ENCODE measurements around the gene UNKL.

Gene UNKL

GRCh38 chr16:1422076-1422475, 7.6 kb upstream of the UNKL start:
- TF ChIP-seq CTCF (conservative IDR thresholded peaks at IDR 0.05; ENCODE audit: low read depth): no peak
- DNase-seq (ENCODE audit: low spot score): no peak
- peak overlapping the region; percentile 89 for H3K27ac ChIP-seq
- POLR2A ChIA-PET (ENCODE audit: low non-redundant PET): no interaction called here
- CTCF ChIA-PET: no interaction called here

DNA sequence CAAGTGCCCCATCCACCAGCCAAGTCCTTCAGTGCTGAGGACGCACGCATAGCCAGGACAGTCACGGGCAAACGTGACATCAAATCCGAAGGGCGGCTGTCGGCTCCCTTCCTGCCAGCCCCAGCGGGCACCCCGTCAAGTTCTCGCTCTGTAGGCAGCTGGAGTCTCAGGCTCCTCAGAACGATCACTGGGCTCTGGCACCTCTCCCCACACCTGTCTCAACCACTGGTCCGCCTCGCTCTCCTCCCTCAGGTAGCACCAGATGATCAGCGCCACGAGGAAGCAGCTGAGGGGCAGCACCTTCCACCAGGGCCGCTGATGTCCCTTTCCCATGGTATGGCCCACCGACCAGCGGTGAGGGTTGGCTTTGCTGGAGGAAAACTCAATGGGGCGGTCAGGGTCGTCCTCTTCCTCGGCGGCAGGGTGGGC, 5.6 kb upstream of the UNKL start:
- CTCF ChIA-PET: interaction anchor here (0.7 to 1.1 kb wide), 2 partner anchors 118 to 268 kb away, joined by 3 to 4 read pairs; no protein-coding TSS in a partner anchor
- no peak for TF ChIP-seq CTCF (conservative IDR thresholded peaks at IDR 0.05; ENCODE audit: low read depth)
- POLR2A ChIA-PET (ENCODE audit: low non-redundant PET): interaction anchor here (0.7 to 1.5 kb wide), 5 partner anchors 9 to 192 kb away, joined by 3 to 8 read pairs (median 4); partner anchors contain the start of genes CRAMP1 and IFT140
- DNase-seq (ENCODE audit: low spot score): peak; percentile 20
- H3K27ac ChIP-seq: peak overlapping the region; percentile 89

DNA sequence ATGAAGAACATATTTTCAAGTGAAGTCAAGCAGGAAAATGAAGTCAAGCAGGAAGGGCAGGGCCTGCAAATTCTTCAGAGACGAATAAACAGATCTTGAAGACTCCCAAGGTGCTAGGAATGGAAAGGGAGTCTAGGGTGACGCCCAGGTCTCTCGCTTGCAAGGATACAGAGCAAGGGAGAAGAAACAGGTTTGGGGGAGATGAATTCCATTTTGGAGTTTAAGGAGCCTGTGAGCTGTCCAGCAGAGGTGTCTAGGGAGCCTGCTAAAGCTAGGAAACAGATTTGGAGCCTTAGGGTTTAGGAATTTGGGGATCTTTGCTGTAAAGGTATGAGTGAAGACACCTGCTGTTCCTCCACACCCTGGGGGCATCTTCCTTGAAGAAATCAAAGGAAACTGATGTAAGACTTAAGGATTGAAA, 2.0 kb upstream of the UNKL start:
- H3K27ac ChIP-seq: peak overlapping the region; percentile 94
- ChIA-PET CTCF (no interaction called here), POLR2A (ENCODE audit: low non-redundant PET) (no interaction called here)
- DNase-seq (ENCODE audit: low spot score): no peak
- TF ChIP-seq CTCF (conservative IDR thresholded peaks at IDR 0.05; ENCODE audit: low read depth): no peak

GRCh38 chr16:1413684-1414531, 596 bp downstream of the UNKL start:
- peak; percentile 33 for DNase-seq (ENCODE audit: low spot score)
- POLR2A ChIA-PET (ENCODE audit: low non-redundant PET): no interaction called here
- CTCF ChIA-PET: interaction anchor here (0.7 kb wide), 1 partner anchor 121 kb away, joined by 3 read pairs; no protein-coding TSS in a partner anchor
- H3K27ac ChIP-seq: peak overlapping the region; percentile 94
- TF ChIP-seq CTCF (conservative IDR thresholded peaks at IDR 0.05; ENCODE audit: low read depth): peak; percentile 79

GRCh38 chr16:1412847-1413246, 1.7 kb downstream of the UNKL start:
- H3K27ac ChIP-seq: peak overlapping the region; percentile 94; the same call in 1 of the 2 replicates
- DNase-seq (ENCODE audit: low spot score): no peak
- ChIA-PET POLR2A (ENCODE audit: low non-redundant PET) (no interaction called here), CTCF (interaction anchor here (0.6 to 0.7 kb wide), 4 partner anchors 25 to 1577 kb away, joined by 3 to 4 read pairs (median 3); no protein-coding TSS in a partner anchor)
- TF ChIP-seq CTCF (conservative IDR thresholded peaks at IDR 0.05; ENCODE audit: low read depth): no peak

DNA sequence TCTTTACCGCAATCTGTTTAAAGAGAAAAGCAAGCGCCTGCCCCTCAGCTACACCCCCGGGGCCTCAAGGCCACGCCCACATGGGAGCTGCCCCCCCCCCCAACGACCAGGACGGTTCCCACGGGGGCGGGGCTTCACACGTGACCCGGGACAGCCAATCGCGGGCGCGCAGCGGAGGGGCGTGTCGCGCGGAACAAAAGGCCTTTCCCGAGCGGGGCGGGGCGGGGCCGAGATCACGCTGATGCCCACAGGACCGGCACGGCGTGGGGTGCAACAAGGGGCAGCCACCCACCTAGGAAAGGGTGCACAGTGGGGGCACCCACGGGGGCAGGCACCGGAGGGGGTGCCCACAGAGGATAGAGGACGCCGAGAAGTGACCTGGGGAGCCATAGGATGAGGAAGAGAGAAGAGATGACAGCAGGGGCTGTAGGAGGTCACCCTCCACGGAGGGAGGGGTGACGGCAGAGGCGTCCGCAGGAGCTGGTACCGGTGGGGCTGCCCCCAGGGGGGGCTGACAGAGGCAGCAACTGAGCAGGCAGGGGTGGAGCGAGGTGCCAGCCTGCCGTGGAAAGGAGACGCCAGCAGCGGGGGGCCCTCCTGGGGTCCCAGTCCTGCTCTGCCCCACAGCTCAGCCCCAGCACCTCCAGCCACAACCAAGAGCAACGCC, 6.2 kb downstream of the UNKL start:
- DNase-seq (ENCODE audit: low spot score): peak; percentile 97
- TF ChIP-seq CTCF (conservative IDR thresholded peaks at IDR 0.05; ENCODE audit: low read depth): no peak
- POLR2A ChIA-PET (ENCODE audit: low non-redundant PET): interaction anchor here (0.5 to 0.6 kb wide), 2 partner anchors 12 to 280 kb away, joined by 3 to 8 read pairs; partner anchors contain the start of gene UQCC4
- CTCF ChIA-PET: interaction anchor here (0.6 kb wide), 1 partner anchor 45 kb away, joined by 4 read pairs; no protein-coding TSS in a partner anchor
- peak overlapping the region; percentile 44 for H3K27ac ChIP-seq
